Gastroesophageal sphincter (tissue), 3 donors: ENCODE measurements around the gene KLHL6.

Experiments
- POLR2A ChIP-seq, 2 donors: fragments of 450-650 bp; IDR thresholded peaks; one replicate each; pipeline ENCODE4 v1.6.1; 2017; ENCODE audit warnings: antibody characterized with exemption in 2 of 2, mild to moderate bottlenecking in 2 of 2, moderate library complexity in 1 of 2
- TF ChIP-seq, protein P1 (sequence below), 4 experiments: fragments of 200-600 bp in 2 of 4; fragments of 450-650 bp in 2 of 4; sonication (generic) in 1 of 4; IDR thresholded peaks; one replicate each; pipeline ENCODE4 v1.5.1; 2017 to 2019; ENCODE audit warnings: antibody characterized with exemption in 4 of 4, mild to moderate bottlenecking in 2 of 4, moderate library complexity in 2 of 4

- TF ChIP-seq, protein P1, sequence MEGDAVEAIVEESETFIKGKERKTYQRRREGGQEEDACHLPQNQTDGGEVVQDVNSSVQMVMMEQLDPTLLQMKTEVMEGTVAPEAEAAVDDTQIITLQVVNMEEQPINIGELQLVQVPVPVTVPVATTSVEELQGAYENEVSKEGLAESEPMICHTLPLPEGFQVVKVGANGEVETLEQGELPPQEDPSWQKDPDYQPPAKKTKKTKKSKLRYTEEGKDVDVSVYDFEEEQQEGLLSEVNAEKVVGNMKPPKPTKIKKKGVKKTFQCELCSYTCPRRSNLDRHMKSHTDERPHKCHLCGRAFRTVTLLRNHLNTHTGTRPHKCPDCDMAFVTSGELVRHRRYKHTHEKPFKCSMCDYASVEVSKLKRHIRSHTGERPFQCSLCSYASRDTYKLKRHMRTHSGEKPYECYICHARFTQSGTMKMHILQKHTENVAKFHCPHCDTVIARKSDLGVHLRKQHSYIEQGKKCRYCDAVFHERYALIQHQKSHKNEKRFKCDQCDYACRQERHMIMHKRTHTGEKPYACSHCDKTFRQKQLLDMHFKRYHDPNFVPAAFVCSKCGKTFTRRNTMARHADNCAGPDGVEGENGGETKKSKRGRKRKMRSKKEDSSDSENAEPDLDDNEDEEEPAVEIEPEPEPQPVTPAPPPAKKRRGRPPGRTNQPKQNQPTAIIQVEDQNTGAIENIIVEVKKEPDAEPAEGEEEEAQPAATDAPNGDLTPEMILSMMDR (IDR thresholded peaks at IDR 0.05) = no peak
- no peak for TF ChIP-seq POLR2A (IDR thresholded peaks at IDR 0.05)
Measured at GRCh38 chr3:183597959-183598358, 42.5 kb upstream of the KLHL6 start.
